Osteoblast (primary cell): ENCODE results near the gene FARS2. TPM values are rescaled to one million over a fixed set of nuclear protein-coding genes. Genes with fewer than 3 reads are reported as not detected.

Source experiments
- DNase-seq: peaks from one replicate; pipeline ENCODE4 v3.0.0; 2011; ENCODE audit warnings: low spot score, mixed read lengths; ENCODE audit not compliant: insufficient read length; ENCODE audit errors: missing footprints
- H2AFZ ChIP-seq: 2 replicates; pipeline ENCODE4 v1.6.0; 2011; ENCODE audit warnings: mild to moderate bottlenecking, low read length
- H3K27ac ChIP-seq: 2 replicates; pipeline ENCODE4 v1.5.1; 2011; ENCODE audit warnings: mild to moderate bottlenecking, low read depth, low read length, moderate library complexity
- H3K27me3 ChIP-seq: 2 replicates; pipeline ENCODE4 v1.6.0; 2012; ENCODE audit warnings: mild to moderate bottlenecking, control low read depth, inconsistent platforms, low read length, moderate library complexity; ENCODE audit not compliant: insufficient read depth
- H3K36me3 ChIP-seq: 2 replicates; pipeline ENCODE4 v1.5.1; 2011; ENCODE audit warnings: mild to moderate bottlenecking, low read length, control low read depth, moderate library complexity; ENCODE audit not compliant: insufficient read depth
- H3K4me1 ChIP-seq: 2 replicates; pipeline ENCODE4 v1.5.1; 2011; ENCODE audit warnings: mild to moderate bottlenecking, low read length, control low read depth, moderate library complexity; ENCODE audit not compliant: insufficient read depth
- H3K4me2 ChIP-seq: 2 replicates; pipeline ENCODE4 v1.6.0; 2011; ENCODE audit warnings: mild to moderate bottlenecking, low read length; ENCODE audit not compliant: insufficient read depth
- H3K4me3 ChIP-seq: fragments of 200-600 bp; sonication (generic); 3 replicates; pipeline ENCODE4 v1.5.1; 2012; ENCODE audit warnings: mild to moderate bottlenecking, low read length, inconsistent platforms; ENCODE audit not compliant: insufficient read depth
- H3K79me2 ChIP-seq: 2 replicates; pipeline ENCODE4 v1.6.0; 2012; ENCODE audit warnings: mild to moderate bottlenecking, low read length, control low read depth, inconsistent platforms; ENCODE audit not compliant: insufficient read depth
- H3K9me3 ChIP-seq: 2 replicates; pipeline ENCODE4 v1.5.1; 2011; ENCODE audit warnings: low read depth, low read length, control low read depth
- H4K20me1 ChIP-seq: 2 replicates; pipeline ENCODE4 v1.6.0; 2012; ENCODE audit warnings: mild to moderate bottlenecking, low read length, control low read depth; ENCODE audit not compliant: insufficient read depth
- total RNA-seq: library from RNA; depleted of rRNA; stranded (reverse); fragments of >200 nt; gene quantifications from 2 replicates; pipeline ENCODE4 v1.2.3, GENCODE V29; 2012
- TF ChIP-seq, protein P1 (sequence below): IDR thresholded peaks from 2 replicates; pipeline ENCODE4 v1.5.1; 2011; ENCODE audit warnings: mild to moderate bottlenecking, low read depth, low read length, moderate library complexity; ENCODE audit errors: extremely low read depth

Gene FARS2
- total RNA-seq, 1 donor, result 29.7 TPM

DNA sequence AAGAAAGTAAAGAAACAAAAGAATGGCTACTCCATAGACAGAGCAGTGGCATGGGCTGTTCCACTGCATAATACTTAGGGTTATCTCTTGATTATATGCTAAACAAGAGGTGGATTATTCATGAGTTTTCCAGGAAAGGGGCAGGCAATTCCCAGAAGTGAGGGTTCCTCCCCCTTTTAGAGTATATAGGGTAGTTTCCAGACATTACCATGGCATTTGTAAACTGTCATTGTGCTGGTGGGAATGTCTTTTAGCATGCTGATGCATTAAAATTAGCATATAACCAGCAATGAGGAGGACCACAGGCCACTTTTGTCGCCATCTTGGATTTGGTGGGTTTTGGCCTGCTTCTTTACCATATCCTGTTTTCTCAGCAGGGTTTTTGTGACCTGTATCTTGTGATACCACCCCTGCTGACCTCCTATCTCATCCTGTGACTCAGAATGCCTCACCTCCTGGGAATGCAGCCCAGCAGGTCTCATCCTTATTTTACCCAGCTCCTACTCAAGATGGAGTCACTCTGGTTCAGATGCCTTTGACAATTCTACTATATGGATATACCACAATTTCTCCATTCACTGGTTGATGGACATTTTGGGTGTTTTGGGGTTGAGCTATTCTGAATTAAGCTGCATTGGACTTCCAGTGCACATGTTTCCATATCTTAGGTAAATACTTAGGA is 280.6 kb downstream of the FARS2 start:
- no peak overlapping the region for H3K4me2 ChIP-seq
- DNase-seq, result no peak
- peaks cover 19% of the 10 kb centered on the region for H3K4me1 ChIP-seq
- H3K4me3 ChIP-seq, result no peak overlapping the region
- H3K36me3 ChIP-seq, result no peaks in the 10 kb centered on the region
- TF ChIP-seq, protein P1, sequence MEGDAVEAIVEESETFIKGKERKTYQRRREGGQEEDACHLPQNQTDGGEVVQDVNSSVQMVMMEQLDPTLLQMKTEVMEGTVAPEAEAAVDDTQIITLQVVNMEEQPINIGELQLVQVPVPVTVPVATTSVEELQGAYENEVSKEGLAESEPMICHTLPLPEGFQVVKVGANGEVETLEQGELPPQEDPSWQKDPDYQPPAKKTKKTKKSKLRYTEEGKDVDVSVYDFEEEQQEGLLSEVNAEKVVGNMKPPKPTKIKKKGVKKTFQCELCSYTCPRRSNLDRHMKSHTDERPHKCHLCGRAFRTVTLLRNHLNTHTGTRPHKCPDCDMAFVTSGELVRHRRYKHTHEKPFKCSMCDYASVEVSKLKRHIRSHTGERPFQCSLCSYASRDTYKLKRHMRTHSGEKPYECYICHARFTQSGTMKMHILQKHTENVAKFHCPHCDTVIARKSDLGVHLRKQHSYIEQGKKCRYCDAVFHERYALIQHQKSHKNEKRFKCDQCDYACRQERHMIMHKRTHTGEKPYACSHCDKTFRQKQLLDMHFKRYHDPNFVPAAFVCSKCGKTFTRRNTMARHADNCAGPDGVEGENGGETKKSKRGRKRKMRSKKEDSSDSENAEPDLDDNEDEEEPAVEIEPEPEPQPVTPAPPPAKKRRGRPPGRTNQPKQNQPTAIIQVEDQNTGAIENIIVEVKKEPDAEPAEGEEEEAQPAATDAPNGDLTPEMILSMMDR, result no peak
- no peaks in the 10 kb centered on the region for H4K20me1 ChIP-seq
- H3K9me3 ChIP-seq, result no peaks in the 10 kb centered on the region
- no peaks in the 10 kb centered on the region for H3K27me3 ChIP-seq
- H3K79me2 ChIP-seq, result no peaks in the 10 kb centered on the region
- H2AFZ ChIP-seq, result no peak overlapping the region
- H3K27ac ChIP-seq, result no peak overlapping the region

DNA sequence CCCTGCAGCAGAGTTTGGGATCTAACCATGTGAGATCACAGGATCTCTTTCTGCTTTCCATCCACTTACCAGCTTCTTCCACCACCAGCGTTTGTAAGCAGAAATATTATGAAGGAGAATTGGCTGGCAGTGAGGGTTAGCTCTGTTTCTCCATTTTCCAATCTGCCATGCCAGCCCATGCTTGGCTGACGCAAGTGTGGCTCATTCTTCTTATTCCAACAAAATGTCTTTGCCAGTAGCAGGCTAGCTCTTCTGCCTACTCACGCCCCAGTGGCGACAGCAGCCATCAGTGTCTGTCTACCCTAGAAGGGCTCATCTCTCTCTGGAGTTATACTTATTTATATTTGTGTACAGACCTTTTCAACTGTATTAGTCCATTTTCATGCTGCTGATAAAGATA is 286.2 kb downstream of the FARS2 start:
- Histone ChIP-seq H3K4me2 (no peak overlapping the region), H4K20me1 (no peaks in the 10 kb centered on the region), H2AFZ (no peak overlapping the region), H3K36me3 (no peaks in the 10 kb centered on the region), H3K27me3 (no peaks in the 10 kb centered on the region), H3K4me1 (no peaks in the 10 kb centered on the region), H3K27ac (no peak overlapping the region), H3K79me2 (no peaks in the 10 kb centered on the region), H3K4me3 (no peak overlapping the region), H3K9me3 (no peaks in the 10 kb centered on the region)
- no peak for DNase-seq
- TF ChIP-seq, protein P1, result no peak

DNA sequence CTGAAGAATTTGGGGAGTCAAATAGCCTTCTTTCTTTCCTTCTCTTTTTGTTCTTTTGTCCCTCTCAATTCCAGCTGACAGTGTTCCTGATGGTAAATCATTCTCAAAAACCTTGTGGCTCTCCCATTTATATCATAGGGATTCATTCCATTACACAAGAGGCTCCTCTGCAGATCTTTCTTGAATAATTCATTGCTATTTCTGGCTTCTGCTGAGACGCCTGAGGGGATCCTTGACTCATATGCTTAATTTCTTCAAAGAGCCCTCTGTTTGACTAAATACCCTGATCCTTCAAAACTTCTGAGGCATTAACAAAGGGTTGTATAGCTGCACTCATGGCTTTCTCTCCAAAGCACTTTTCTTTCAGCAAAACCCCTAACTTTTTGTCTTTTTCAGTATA is 289.3 kb downstream of the FARS2 start:
- Histone ChIP-seq H3K4me1 (no peaks in the 10 kb centered on the region), H3K4me2 (no peak overlapping the region), H3K27ac (no peak overlapping the region), H3K27me3 (no peaks in the 10 kb centered on the region), H3K4me3 (no peak overlapping the region), H4K20me1 (no peaks in the 10 kb centered on the region), H2AFZ (no peak overlapping the region), H3K79me2 (no peaks in the 10 kb centered on the region), H3K9me3 (no peaks in the 10 kb centered on the region), H3K36me3 (no peaks in the 10 kb centered on the region)
- TF ChIP-seq, protein P1, result no peak
- DNase-seq, result no peak

DNA sequence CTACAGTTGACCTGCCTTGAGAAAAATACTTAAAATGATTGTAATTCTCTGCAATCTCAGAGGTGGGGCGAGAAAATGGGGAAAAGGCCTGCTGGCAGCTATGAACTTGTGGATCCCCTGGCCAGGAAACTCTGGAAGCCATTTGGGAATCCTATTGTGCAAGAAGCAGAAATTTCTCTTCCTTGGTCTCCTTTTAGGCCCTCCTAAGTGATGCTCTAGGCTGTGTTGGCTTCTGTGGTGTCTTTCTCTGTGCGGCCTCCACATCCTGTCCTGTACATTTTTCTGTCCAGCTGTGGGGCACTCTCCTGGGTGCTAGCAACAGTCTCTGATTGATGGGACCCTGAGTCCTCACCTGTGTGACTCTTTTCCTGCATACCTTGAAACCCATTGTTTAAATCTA is 290.9 kb downstream of the FARS2 start:
- Histone ChIP-seq H3K27me3 (no peaks in the 10 kb centered on the region), H3K4me2 (no peak overlapping the region), H3K9me3 (no peaks in the 10 kb centered on the region), H3K4me3 (no peak overlapping the region), H2AFZ (no peak overlapping the region), H3K79me2 (no peaks in the 10 kb centered on the region), H3K27ac (no peak overlapping the region), H3K4me1 (no peaks in the 10 kb centered on the region), H4K20me1 (no peaks in the 10 kb centered on the region), H3K36me3 (no peaks in the 10 kb centered on the region)
- no peak for DNase-seq
- TF ChIP-seq, protein P1, result no peak
